IMR-90 (cell line): ENCODE measurements around the gene COPZ2. TPM values are rescaled to one million over a fixed set of nuclear protein-coding genes. Genes with fewer than 3 reads are reported as not detected.

Experiments
- ATAC-seq: fragments of 200-7000 bp; cut with Tn5 transposase; 2 replicates; pipeline ENCODE4 v1.9.1; 2020; ENCODE audit warnings: low read depth, mild to moderate bottlenecking, moderate library complexity
- BruUV-seq: library from RNA; stranded (reverse); fragments of 400-500 nt; replicated peaks from 2 replicates; lab custom pipeline; 2021; lab: Mats Ljungman, UMichigan
- CTCF ChIA-PET: fragments of 300-600 bp; formaldehyde crosslinking; extraction: SDS; loops from one replicate; lab custom pipeline; 2021; ENCODE audit warnings: antibody characterized with exemption; lab: Yijun Ruan, JAX
- POLR2A ChIA-PET: fragments of 300-600 bp; sonication (Branson Sonifier 250); formaldehyde crosslinking; loops from one replicate; lab custom pipeline; 2022; ENCODE audit warnings: antibody characterized with exemption; ENCODE audit not compliant: unreplicated experiment; lab: Charles Lee
- DNase-seq: peaks from one replicate; pipeline ENCODE4 v3.0.0; 2013
- H2AFZ ChIP-seq: replicated peaks from 2 replicates; pipeline ENCODE3; 2013; ENCODE audit warnings: low read length, mild to moderate bottlenecking; ENCODE audit not compliant: poor library complexity
- H2AK5ac ChIP-seq: 2 replicates; pipeline ENCODE4 v1.6.1; 2013; ENCODE audit warnings: low read depth, low read length, inconsistent platforms
- H2AK9ac ChIP-seq: replicated peaks from 2 replicates; pipeline ENCODE3; 2013; ENCODE audit warnings: mild to moderate bottlenecking, low read depth, low read length, moderate library complexity; ENCODE audit not compliant: poor library complexity
- H2BK120ac ChIP-seq: 2 replicates; pipeline ENCODE4 v1.6.1; 2013; ENCODE audit warnings: low read depth, low read length, inconsistent platforms
- H2BK15ac ChIP-seq: 3 replicates; pipeline ENCODE4 v1.6.1; 2013; ENCODE audit warnings: low read depth, low read length, inconsistent platforms
- H2BK20ac ChIP-seq: 2 replicates; pipeline ENCODE4 v1.6.1; 2013; ENCODE audit warnings: low read depth, mild to moderate bottlenecking, inconsistent platforms, low read length, moderate library complexity
- H2BK5ac ChIP-seq: 2 replicates; pipeline ENCODE4 v1.6.1; 2013; ENCODE audit warnings: mild to moderate bottlenecking, low read depth, low read length, inconsistent platforms; ENCODE audit not compliant: poor library complexity, severe bottlenecking
- H3K14ac ChIP-seq: replicated peaks from 2 replicates; pipeline ENCODE4 v1.6.1; 2013; ENCODE audit warnings: low read depth, low read length, inconsistent platforms
- H3K18ac ChIP-seq: 2 replicates; pipeline ENCODE4 v1.6.1; 2013; ENCODE audit warnings: low read depth, low read length, control low read depth
- H3K23ac ChIP-seq: 2 replicates; pipeline ENCODE4 v1.6.1; 2013; ENCODE audit warnings: low read depth, low read length, inconsistent platforms
- H3K27ac ChIP-seq: 2 replicates; pipeline ENCODE4 v1.5.1; 2013; ENCODE audit warnings: mild to moderate bottlenecking, control low read depth, low read length; ENCODE audit not compliant: insufficient read depth
- H3K27me3 ChIP-seq: 2 replicates; pipeline ENCODE4 v1.6.1; 2013; ENCODE audit warnings: low read length; ENCODE audit not compliant: control insufficient read depth, insufficient read depth
- H3K36me3 ChIP-seq: 2 replicates; pipeline ENCODE4 v1.6.1; 2013; ENCODE audit warnings: low read length, mixed read lengths; ENCODE audit not compliant: control insufficient read depth, insufficient read depth
- H3K4ac ChIP-seq: 2 replicates; pipeline ENCODE4 v1.6.1; 2013; ENCODE audit warnings: low read depth, low read length, inconsistent platforms
- H3K4me1 ChIP-seq: 2 replicates; pipeline ENCODE4 v1.6.1; 2013; ENCODE audit warnings: low read length, mixed read lengths; ENCODE audit not compliant: control insufficient read depth, insufficient read depth
- H3K4me2 ChIP-seq: 2 replicates; pipeline ENCODE4 v1.6.1; 2013; ENCODE audit warnings: low read depth, mild to moderate bottlenecking, control low read depth, low read length, moderate library complexity
- H3K4me3 ChIP-seq: 2 replicates; pipeline ENCODE4 v1.5.1; 2013; ENCODE audit warnings: low read depth, mild to moderate bottlenecking, control low read depth, low read length, moderate library complexity; ENCODE audit not compliant: insufficient read depth
- H3K56ac ChIP-seq: 2 replicates; pipeline ENCODE4 v1.6.1; 2013; ENCODE audit warnings: low read length, inconsistent platforms; ENCODE audit not compliant: insufficient read depth; ENCODE audit errors: extremely low read depth
- H3K79me1 ChIP-seq, 2 experiments: 2 replicates each; pipeline ENCODE4 v1.6.1; 2013; ENCODE audit warnings: low read length in 2 of 2, inconsistent platforms in 1 of 2, low read depth in 1 of 2
- H3K9ac ChIP-seq: 2 replicates; pipeline ENCODE4 v1.6.1; 2013; ENCODE audit warnings: low read depth, low read length, control low read depth
- H3K9me1 ChIP-seq: 2 replicates; pipeline ENCODE4 v1.6.1; 2013; ENCODE audit warnings: low read length, inconsistent platforms; ENCODE audit not compliant: insufficient read depth
- H3K9me3 ChIP-seq: 2 replicates; pipeline ENCODE4 v1.6.1; 2013; ENCODE audit warnings: low read length; ENCODE audit not compliant: control insufficient read depth, insufficient read depth
- H4K20me1 ChIP-seq: 2 replicates; pipeline ENCODE4 v1.6.1; 2013; ENCODE audit warnings: low read length, inconsistent platforms; ENCODE audit not compliant: insufficient read depth
- H4K5ac ChIP-seq: 2 replicates; pipeline ENCODE4 v1.6.1; 2013; ENCODE audit warnings: mild to moderate bottlenecking, low read depth, low read length, control low read depth
- H4K8ac ChIP-seq, 2 experiments: 2 replicates each; pipeline ENCODE4 v1.6.1; 2013; ENCODE audit warnings: low read depth in 2 of 2, low read length in 2 of 2, control low read depth in 1 of 2, inconsistent platforms in 1 of 2
- H4K91ac ChIP-seq: 2 replicates; pipeline ENCODE4 v1.6.1; 2013; ENCODE audit warnings: low read depth, low read length, inconsistent platforms; ENCODE audit not compliant: insufficient read depth
- BHLHE40 ChIP-seq: fragments of 150-350 bp; IDR thresholded peaks from 2 replicates; pipeline ENCODE4 v1.6.1; 2016; ENCODE audit warnings: mild to moderate bottlenecking, low read depth, low read length
- CTCF ChIP-seq: conservative IDR thresholded peaks from 2 replicates; pipeline ENCODE4 v1.5.1; 2012; ENCODE audit warnings: mild to moderate bottlenecking, low read depth, low read length, improper control_type of control experiment
- FOS ChIP-seq: fragments of 150-350 bp; IDR thresholded peaks from 2 replicates; pipeline ENCODE4 v1.6.1; 2016; ENCODE audit warnings: low read depth, low read length
- RAD21 ChIP-seq: IDR thresholded peaks from 2 replicates; pipeline ENCODE4 v1.6.1; 2012; ENCODE audit warnings: low read length, improper control_type of control experiment
- SMC3 ChIP-seq: fragments of 150-350 bp; IDR thresholded peaks from 2 replicates; pipeline ENCODE4 v1.6.1; 2016; ENCODE audit warnings: low read depth, mild to moderate bottlenecking, antibody characterized with exemption, low read length, moderate library complexity
- WGBS, 2 experiments: methylation state at CpG; one replicate each; pipeline versions ENCODE4 v1.1.5 to v1.1.7; 2013; ENCODE audit warnings: missing lambda C conversion rate in 2 of 2; ENCODE audit not compliant: insufficient read length in 1 of 2; ENCODE audit errors: extremely low coverage in 2 of 2; 5-methylcytosine and 5-hydroxymethylcytosine counted together
- dilution Hi-C: fragments of 300-500 bp; cut with HindIII; formaldehyde crosslinking; loops from one replicate; pipeline ENCODE4 v1.14.3; 2018; ENCODE audit warnings: low sequenced_read_pairs; ENCODE audit not compliant: unreplicated experiment
- in situ Hi-C: fragments of 300-500 bp; cut with MboI; formaldehyde crosslinking; loops from 3 replicates; pipeline ENCODE4 v1.14.3; 2019; ENCODE audit warnings: low sequenced_read_pairs, inconsistent platforms, mixed read lengths
- intact Hi-C: fragments of 100-400 bp; cut with micrococcal nuclease; formaldehyde crosslinking; loops from 2 replicates; pipeline ENCODE4 v1.10.0; 2022
- polyA plus RNA-seq, 3 experiments: library from polyadenylated mRNA; depleted of rRNA; stranded (reverse); fragments of >200 nt; gene quantifications; 2 replicates each; pipeline ENCODE4 v1.2.3, GENCODE V29; 2012; ENCODE audit warnings: low replicate concordance in 1 of 3
- total RNA-seq: library from RNA; depleted of rRNA; stranded (reverse); fragments of >200 nt; gene quantifications from 2 replicates; pipeline ENCODE4 v1.2.3, GENCODE V29; 2012

COPZ2 gene
- total and polyA plus RNA-seq, 2 of the 4 experiments (the other 2 are of a cell fraction): 41.0 to 86.1 TPM

DNA sequence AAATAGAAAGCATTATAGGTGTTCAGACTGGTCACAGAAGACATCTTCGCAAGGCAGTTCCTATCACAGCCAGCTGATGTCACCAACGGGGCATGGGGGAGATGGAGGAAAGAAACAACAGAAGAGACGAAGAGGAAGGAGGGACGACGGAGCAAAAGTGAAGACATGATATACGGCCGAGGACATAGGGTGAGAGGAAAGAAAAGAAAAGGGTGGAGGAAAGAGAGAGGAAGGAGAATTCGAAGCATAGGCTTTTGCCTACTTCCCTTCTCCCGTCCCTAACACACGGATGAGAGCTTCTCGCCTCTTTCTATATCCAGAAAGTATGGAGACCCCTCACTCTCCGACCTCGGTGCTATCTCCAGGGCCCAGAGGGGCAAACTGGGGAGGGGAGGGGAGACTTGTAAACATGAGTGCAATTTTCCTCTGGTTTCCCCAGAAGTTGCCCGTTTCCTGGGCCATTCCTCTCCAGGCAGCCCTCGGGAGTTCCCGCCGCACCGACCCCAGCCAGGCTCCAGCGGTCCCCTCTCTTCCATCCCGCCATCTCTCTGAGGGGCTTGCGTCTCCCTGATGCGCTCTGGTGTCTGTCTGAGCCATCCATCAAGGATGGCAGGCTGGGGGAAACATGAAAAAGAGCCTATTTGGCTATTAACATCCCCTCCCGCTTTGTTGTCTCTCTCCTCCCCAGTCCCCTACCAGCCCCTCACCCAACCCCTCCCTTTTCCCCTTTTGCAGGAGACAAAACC is 26.0 kb downstream of the COPZ2 start:
- H3K23ac ChIP-seq: peak overlapping the region; percentile 45; the same call in 1 of the 2 replicates
- no peaks in the 10 kb centered on the region; the same call in 1 of the 2 replicates for H3K9me1 ChIP-seq
- no TSS peak for BruUV-seq
- H4K91ac ChIP-seq: no peak overlapping the region
- dilution Hi-C loops (no loop called here), intact Hi-C loops (no loop called here), in situ Hi-C loops (no loop called here)
- no peaks in the 10 kb centered on the region for H3K36me3 ChIP-seq
- DNase-seq: peak; percentile 25
- no peak overlapping the region for H3K9ac ChIP-seq
- peak overlapping the region; percentile 29 for H3K4me3 ChIP-seq
- peak overlapping the region; percentile 5 for H2AK9ac ChIP-seq
- no peak overlapping the region for H2BK15ac ChIP-seq
- no peak overlapping the region for H3K18ac ChIP-seq
- no peaks in the 10 kb centered on the region for H3K9me3 ChIP-seq
- H4K5ac ChIP-seq: peak overlapping the region; percentile 10; the same call in 1 of the 2 replicates
- TF ChIP-seq FOS (no peak), SMC3 (peak; percentile 30; the same call in 1 of the 2 replicates), BHLHE40 (no peak), RAD21 (peak; percentile 32; the same call in 1 of the 2 replicates), CTCF (peak; percentile 49)
- H3K4ac ChIP-seq: peak overlapping the region; percentile 21; the same call in 1 of the 2 replicates
- CTCF ChIA-PET: interaction anchor here (0.6 to 1.3 kb wide), 5 partner anchors 12 to 439 kb away, joined by 3 to 5 read pairs (median 4); partner anchors contain the start of gene CDK5RAP3
- peaks cover 13% of the 10 kb centered on the region for H3K27me3 ChIP-seq
- H2BK120ac ChIP-seq: peak overlapping the region; percentile 41; the same call in 1 of the 2 replicates
- H2BK5ac ChIP-seq: no peak overlapping the region
- H4K20me1 ChIP-seq: no peaks in the 10 kb centered on the region
- WGBS, 2 experiments: 4% methylated on average over 5 of the region's 23 CpGs; no CpG with 5 or more reads in 1 of the 2 experiments
- 0 out of 2 replicates have a peak overlapping the region, but pooled peaks have one; percentile 2 for H2AK5ac ChIP-seq
- no peak overlapping the region for H2BK20ac ChIP-seq
- no peak overlapping the region for H3K27ac ChIP-seq
- peak overlapping the region; percentile 61 for H3K4me2 ChIP-seq
- H3K56ac ChIP-seq: no peak overlapping the region
- POLR2A ChIA-PET: interaction anchor here (0.6 kb wide), 1 partner anchor 55 kb away, joined by 5 read pairs; no protein-coding TSS in a partner anchor
- H2AFZ ChIP-seq: peak overlapping the region; percentile 87
- H3K4me1 ChIP-seq: no peaks in the 10 kb centered on the region; the same call in 1 of the 2 replicates
- no peaks in the 10 kb centered on the region for H3K79me1 ChIP-seq
- peak overlapping the region; percentile 58 for H3K14ac ChIP-seq
- H4K8ac ChIP-seq: peak overlapping the region in 1 of 2 experiments; percentile 41; a peak in 1 of 4 replicates
- peak; percentile 67 for ATAC-seq
